AG04450 (cell line): ENCODE results near the gene RASGEF1C. TPM values are rescaled to one million over a fixed set of nuclear protein-coding genes. Genes with fewer than 3 reads are reported as not detected.

Experiments
- CTCF ChIA-PET: fragments of 300-600, 350-600 bp; formaldehyde crosslinking; extraction: SDS; loops from one replicate; lab custom pipeline; 2022; ENCODE audit warnings: antibody characterized with exemption, inconsistent platforms; lab: Charles Lee
- POLR2A ChIA-PET: fragments of 350-600 bp; formaldehyde crosslinking; extraction: SDS; loops from one replicate; lab custom pipeline; 2021; ENCODE audit warnings: antibody characterized with exemption, inconsistent platforms; lab: Yijun Ruan, JAX
- DNase-seq: peaks from one replicate; pipeline ENCODE4 v3.0.0-alpha.2; 2011; ENCODE audit warnings: low read depth, low spot score
- H3K27ac ChIP-seq: one replicate; pipeline ENCODE4 v1.5.1; 2012; ENCODE audit warnings: low read depth, low read length, control low read depth
- H3K27me3 ChIP-seq: one replicate; pipeline ENCODE4 v1.6.0; 2012; ENCODE audit warnings: low read length; ENCODE audit not compliant: control insufficient read depth, insufficient read depth
- H3K4me3 ChIP-seq: 2 replicates; pipeline ENCODE4 v1.5.1; 2011; ENCODE audit warnings: mild to moderate bottlenecking, low read depth, low read length, control low read depth
- H3K9me3 ChIP-seq: 2 replicates; pipeline ENCODE4 v1.5.1; 2012; ENCODE audit warnings: low read length; ENCODE audit not compliant: control insufficient read depth, insufficient read depth
- CTCF ChIP-seq: IDR thresholded peaks from 2 replicates; pipeline ENCODE4 v1.5.1; 2011; ENCODE audit warnings: low read depth, low read length, control low read depth, inconsistent platforms
- polyA plus RNA-seq: library from polyadenylated mRNA; depleted of rRNA; stranded (reverse); fragments of >200 nt; gene quantifications from 2 replicates; pipeline ENCODE4 v1.2.3, GENCODE V29; 2011

RASGEF1C gene
- polyA plus RNA-seq, 1 experiment: not detected

- peak overlapping the region; percentile 46 for H3K4me3 ChIP-seq
- no peak for DNase-seq
Measured at GRCh38 chr5:180208435-180209081, 453 bp downstream of the RASGEF1C start.

GRCh38 chr5:180208038-180208434 is 975 bp downstream of the RASGEF1C start:
- Histone ChIP-seq H3K27me3 (peaks cover 26% of the 10 kb centered on the region), H3K27ac (no peak overlapping the region), H3K4me3 (no peak overlapping the region), H3K9me3 (peaks cover 3% of the 10 kb centered on the region; the same call in 1 of the 2 replicates)
- no peak for TF ChIP-seq CTCF
- DNase-seq: no peak
- ChIA-PET CTCF (interaction anchor here (0.9 to 4.2 kb wide), 5 partner anchors 23 to 262 kb away, joined by 3 to 31 read pairs (median 7); no protein-coding TSS in a partner anchor), POLR2A (no interaction called here)

More at GRCh38 chr5:180208435-180209081, 453 bp downstream of the RASGEF1C start:
- 0 out of 2 replicates have a peak, but pooled peaks have one; percentile 13 for TF ChIP-seq CTCF
- H3K27ac ChIP-seq: no peak overlapping the region
- CTCF ChIA-PET: interaction anchor here (0.6 to 4.2 kb wide), 9 partner anchors 23 to 261 kb away, joined by 3 to 31 read pairs (median 3); no protein-coding TSS in a partner anchor
- POLR2A ChIA-PET: no interaction called here
- H3K9me3 ChIP-seq: peaks cover 3% of the 10 kb centered on the region; the same call in 1 of the 2 replicates
- peaks cover 26% of the 10 kb centered on the region for H3K27me3 ChIP-seq

GRCh38 chr5:180207593-180207992 is 1.4 kb downstream of the RASGEF1C start:
- Histone ChIP-seq H3K4me3 (no peak overlapping the region), H3K27ac (no peak overlapping the region), H3K9me3 (peaks cover 3% of the 10 kb centered on the region; the same call in 1 of the 2 replicates), H3K27me3 (peaks cover 25% of the 10 kb centered on the region)
- DNase-seq: no peak
- ChIA-PET CTCF (interaction anchor here (1.0 to 4.2 kb wide), 3 partner anchors 80 to 83 kb away, joined by 3 to 31 read pairs (median 20); no protein-coding TSS in a partner anchor), POLR2A (no interaction called here)
- no peak for TF ChIP-seq CTCF

GRCh38 chr5:180206993-180207392 is 2.0 kb downstream of the RASGEF1C start:
- H3K9me3 ChIP-seq: peaks cover 3% of the 10 kb centered on the region; the same call in 1 of the 2 replicates
- CTCF ChIA-PET: interaction anchor here (0.5 to 1.0 kb wide), 4 partner anchors 45 to 212 kb away, joined by 3 to 4 read pairs (median 3); no protein-coding TSS in a partner anchor
- TF ChIP-seq CTCF: no peak
- H3K27me3 ChIP-seq: peaks cover 21% of the 10 kb centered on the region
- no peak overlapping the region for H3K27ac ChIP-seq
- DNase-seq: no peak
- no peak overlapping the region for H3K4me3 ChIP-seq
- POLR2A ChIA-PET: no interaction called here

GRCh38 chr5:180205916-180206315 is 3.1 kb downstream of the RASGEF1C start:
- CTCF ChIA-PET: interaction anchor here (0.6 kb wide), 2 partner anchors 150 to 654 kb away, joined by 3 to 6 read pairs; no protein-coding TSS in a partner anchor

More at GRCh38 chr5:180205916-180206315, 3.1 kb downstream of the RASGEF1C start:
- POLR2A ChIA-PET: no interaction called here
- peaks cover 3% of the 10 kb centered on the region; the same call in 1 of the 2 replicates for H3K9me3 ChIP-seq
- H3K27ac ChIP-seq: no peak overlapping the region
- no peak overlapping the region for H3K4me3 ChIP-seq
- peaks cover 24% of the 10 kb centered on the region for H3K27me3 ChIP-seq
- TF ChIP-seq CTCF: no peak
- no peak for DNase-seq
